SU-DHL-6 (cell line): ENCODE data around the gene GNAI1.

Experiments used
- H2AFZ ChIP-seq: fragments of 200-600 bp; sonication (generic); 2 replicates; pipeline ENCODE4 v1.6.1; 2014; ENCODE audit warnings: low read depth, mild to moderate bottlenecking, moderate library complexity, mixed read lengths, antibody characterized with exemption, low read length; ENCODE audit not compliant: severe bottlenecking
- H3F3A ChIP-seq: fragments of 200-600 bp; shearing (Covaris generic); 2 replicates; pipeline ENCODE4 v1.6.0; 2016; ENCODE audit warnings: antibody characterized with exemption, mild to moderate bottlenecking; ENCODE audit not compliant: insufficient read depth
- H3K27ac ChIP-seq: fragments of 200-600 bp; sonication (generic); 2 replicates; pipeline ENCODE4 v1.5.1; 2016; ENCODE audit warnings: low read depth, mild to moderate bottlenecking, low read length, moderate library complexity, mixed read lengths
- H3K27me3 ChIP-seq: fragments of 200-600 bp; sonication (generic), shearing (Covaris generic); 2 replicates; pipeline ENCODE4 v1.6.0; 2014; ENCODE audit warnings: mild to moderate bottlenecking, low read length
- H3K36me3 ChIP-seq: fragments of 200-600 bp; sonication (generic); 2 replicates; pipeline ENCODE4 v1.6.1; 2014; ENCODE audit warnings: mild to moderate bottlenecking, low read length, mixed read lengths
- H3K4me2 ChIP-seq: fragments of 300-600, 200-600 bp; shearing (Covaris generic), sonication (generic); 2 replicates; pipeline ENCODE4 v1.6.0; 2014; ENCODE audit warnings: low read length, low read depth, mild to moderate bottlenecking; ENCODE audit not compliant: poor library complexity, severe bottlenecking
- H3K4me3 ChIP-seq: fragments of 200-600 bp; sonication (generic); 2 replicates; pipeline ENCODE4 v1.5.1; 2014; ENCODE audit warnings: antibody characterized with exemption, low read length, mild to moderate bottlenecking, mixed read lengths; ENCODE audit not compliant: insufficient read depth, poor library complexity, severe bottlenecking
- H3K79me2 ChIP-seq: fragments of 200-600 bp; sonication (generic); 2 replicates; pipeline ENCODE4 v1.6.1; 2014; ENCODE audit warnings: mild to moderate bottlenecking, low read length, moderate library complexity; ENCODE audit not compliant: insufficient read depth
- H3K9ac ChIP-seq: fragments of 200-600 bp; sonication (generic); 2 replicates; pipeline ENCODE4 v1.7.0; 2014; ENCODE audit warnings: mild to moderate bottlenecking, low read length
- H3K9me2 ChIP-seq: fragments of 200-600 bp; sonication (generic); replicated peaks from 2 replicates; pipeline ENCODE4 v1.6.1; 2014; ENCODE audit warnings: low read length; ENCODE audit not compliant: insufficient read depth
- H3K9me3 ChIP-seq: fragments of 200-600 bp; sonication (generic); 2 replicates; pipeline ENCODE4 v1.6.1; 2014; ENCODE audit warnings: low read length, mixed read lengths; ENCODE audit not compliant: insufficient read depth
- H4K20me1 ChIP-seq: fragments of 200-600 bp; sonication (generic); 2 replicates; pipeline ENCODE4 v1.6.1; 2014; ENCODE audit warnings: low read depth, mild to moderate bottlenecking, antibody characterized with exemption, low read length, moderate library complexity, mixed read lengths
- EZH2phosphoT487 ChIP-seq: fragments of 200-600 bp; sonication (generic), shearing (Covaris generic); conservative IDR thresholded peaks from 2 replicates; pipeline ENCODE4 v1.6.1; 2018; ENCODE audit warnings: mild to moderate bottlenecking, antibody characterized with exemption, low read length, moderate library complexity, mixed read lengths
- TF ChIP-seq, protein P1 (sequence below): fragments of 200-600 bp; sonication (generic); IDR thresholded peaks from one replicate; pipeline ENCODE4 v1.5.1; 2017; ENCODE audit warnings: antibody characterized with exemption, mild to moderate bottlenecking, low read length, moderate library complexity; ENCODE audit not compliant: insufficient read depth, poor library complexity, severe bottlenecking

GNAI1 gene

DNA sequence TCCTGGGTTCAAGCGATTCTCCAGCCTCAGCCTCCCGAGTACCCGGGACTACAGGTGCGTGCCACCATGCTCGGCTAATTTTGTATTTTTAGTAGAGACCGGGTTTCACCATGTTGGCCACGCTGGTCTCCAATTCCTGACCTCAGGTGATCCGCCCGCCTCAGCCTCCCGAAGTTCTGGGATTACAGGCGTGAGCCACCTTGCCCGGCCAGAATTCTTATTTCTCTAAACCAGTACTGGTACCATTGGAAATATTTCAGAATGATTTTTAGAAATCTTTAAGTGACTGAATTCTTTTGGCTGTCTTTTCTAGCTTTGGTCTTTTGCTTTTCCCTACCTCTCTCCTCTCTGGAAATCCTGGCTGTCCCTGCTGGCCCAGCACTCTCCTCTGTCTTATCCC is 2.8 kb downstream of the GNAI1 start:
- no peaks in the 10 kb centered on the region for H3K27me3 ChIP-seq
- no peak overlapping the region for H3K27ac ChIP-seq
- H3K36me3 ChIP-seq, result no peaks in the 10 kb centered on the region
- H3K9me2 ChIP-seq, result no peaks in the 10 kb centered on the region
- H3K79me2 ChIP-seq, result no peaks in the 10 kb centered on the region
- no peaks in the 10 kb centered on the region for H3F3A ChIP-seq
- H4K20me1 ChIP-seq, result no peaks in the 10 kb centered on the region
- no peak overlapping the region for H2AFZ ChIP-seq
- TF ChIP-seq, protein P1, sequence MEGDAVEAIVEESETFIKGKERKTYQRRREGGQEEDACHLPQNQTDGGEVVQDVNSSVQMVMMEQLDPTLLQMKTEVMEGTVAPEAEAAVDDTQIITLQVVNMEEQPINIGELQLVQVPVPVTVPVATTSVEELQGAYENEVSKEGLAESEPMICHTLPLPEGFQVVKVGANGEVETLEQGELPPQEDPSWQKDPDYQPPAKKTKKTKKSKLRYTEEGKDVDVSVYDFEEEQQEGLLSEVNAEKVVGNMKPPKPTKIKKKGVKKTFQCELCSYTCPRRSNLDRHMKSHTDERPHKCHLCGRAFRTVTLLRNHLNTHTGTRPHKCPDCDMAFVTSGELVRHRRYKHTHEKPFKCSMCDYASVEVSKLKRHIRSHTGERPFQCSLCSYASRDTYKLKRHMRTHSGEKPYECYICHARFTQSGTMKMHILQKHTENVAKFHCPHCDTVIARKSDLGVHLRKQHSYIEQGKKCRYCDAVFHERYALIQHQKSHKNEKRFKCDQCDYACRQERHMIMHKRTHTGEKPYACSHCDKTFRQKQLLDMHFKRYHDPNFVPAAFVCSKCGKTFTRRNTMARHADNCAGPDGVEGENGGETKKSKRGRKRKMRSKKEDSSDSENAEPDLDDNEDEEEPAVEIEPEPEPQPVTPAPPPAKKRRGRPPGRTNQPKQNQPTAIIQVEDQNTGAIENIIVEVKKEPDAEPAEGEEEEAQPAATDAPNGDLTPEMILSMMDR, result no peak
- TF ChIP-seq EZH2phosphoT487, result no peak
- H3K9me3 ChIP-seq, result no peaks in the 10 kb centered on the region
- no peak overlapping the region for H3K4me2 ChIP-seq
- no peak overlapping the region for H3K4me3 ChIP-seq
- H3K9ac ChIP-seq, result no peak overlapping the region

DNA sequence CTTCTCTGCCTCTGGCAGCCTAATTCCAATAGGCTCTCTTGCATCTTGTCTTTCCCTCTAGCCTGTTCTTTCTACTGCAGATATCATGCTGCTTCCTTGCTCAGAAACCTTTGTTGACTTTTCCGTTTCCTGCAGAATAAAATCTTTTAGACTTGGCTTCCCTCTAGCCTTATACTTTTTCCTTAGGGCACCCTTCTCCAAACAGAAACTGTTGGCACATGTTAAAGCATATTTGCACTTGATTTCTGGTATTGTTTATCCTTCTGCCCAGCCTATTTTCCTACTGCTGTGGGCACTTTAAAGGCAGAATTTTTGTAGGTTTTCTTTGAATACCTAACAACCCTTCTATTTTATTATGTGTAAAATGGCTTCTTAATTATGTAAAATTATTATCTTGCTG is 4.6 kb downstream of the GNAI1 start:
- H3K9me3 ChIP-seq, result no peaks in the 10 kb centered on the region
- no peaks in the 10 kb centered on the region for H3K9me2 ChIP-seq
- H3K4me2 ChIP-seq, result no peak overlapping the region
- no peaks in the 10 kb centered on the region for H3F3A ChIP-seq
- no peaks in the 10 kb centered on the region for H3K27me3 ChIP-seq
- H3K79me2 ChIP-seq, result no peaks in the 10 kb centered on the region
- no peak overlapping the region for H3K4me3 ChIP-seq
- no peak for TF ChIP-seq EZH2phosphoT487
- TF ChIP-seq, protein P1, result no peak
- no peaks in the 10 kb centered on the region for H4K20me1 ChIP-seq
- H2AFZ ChIP-seq, result no peak overlapping the region
- no peak overlapping the region for H3K9ac ChIP-seq
- H3K36me3 ChIP-seq, result no peaks in the 10 kb centered on the region
- H3K27ac ChIP-seq, result no peak overlapping the region

DNA sequence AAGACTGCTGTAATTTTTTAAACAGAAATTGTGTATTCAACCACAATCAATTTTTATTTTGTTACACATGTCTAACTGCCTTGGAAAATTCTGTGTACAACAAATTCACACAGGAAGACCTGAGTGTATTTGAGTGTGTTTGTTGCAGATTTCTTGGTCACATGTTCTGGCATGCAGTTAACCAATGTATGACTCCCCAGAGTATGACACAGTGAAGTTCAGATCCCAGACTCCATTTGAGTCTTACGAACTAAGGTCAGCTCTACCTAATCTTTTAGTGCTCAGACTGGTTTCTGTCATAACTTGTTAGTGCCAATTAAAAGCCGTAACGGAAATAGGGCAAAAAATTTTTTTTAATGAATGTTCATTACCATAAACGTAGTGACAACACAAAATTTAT is 5.8 kb downstream of the GNAI1 start:
- Histone ChIP-seq H3K79me2 (no peaks in the 10 kb centered on the region), H3K27me3 (no peaks in the 10 kb centered on the region), H2AFZ (no peak overlapping the region), H3K9ac (no peak overlapping the region), H3K27ac (no peak overlapping the region), H3K9me2 (no peaks in the 10 kb centered on the region), H3F3A (no peaks in the 10 kb centered on the region), H3K4me3 (no peak overlapping the region), H3K9me3 (no peaks in the 10 kb centered on the region), H3K36me3 (no peaks in the 10 kb centered on the region), H4K20me1 (no peaks in the 10 kb centered on the region), H3K4me2 (no peak overlapping the region)
- TF ChIP-seq, protein P1, result no peak
- no peak for TF ChIP-seq EZH2phosphoT487

DNA sequence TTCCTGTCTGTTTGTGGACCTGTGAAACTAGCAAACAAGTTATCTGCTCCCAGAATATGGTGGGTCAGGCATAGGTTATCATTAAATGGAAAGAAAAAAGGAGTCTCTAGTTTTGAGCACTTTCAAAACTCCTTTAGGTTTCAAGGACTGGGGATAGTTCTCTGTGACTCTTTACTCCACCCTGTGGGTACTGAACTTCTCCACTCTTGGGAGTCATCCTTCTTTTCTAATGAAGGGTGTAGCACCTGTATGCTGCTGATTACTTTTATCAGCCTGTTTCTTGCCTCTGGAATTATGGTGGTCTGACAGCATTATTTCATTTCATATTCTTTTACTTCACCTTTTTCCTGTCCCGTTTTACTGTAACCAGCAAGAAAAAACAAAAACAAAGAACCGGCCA is 6.7 kb downstream of the GNAI1 start:
- Histone ChIP-seq H3K9me2 (no peaks in the 10 kb centered on the region), H3K27ac (no peak overlapping the region), H3K4me2 (no peak overlapping the region), H3K9me3 (no peaks in the 10 kb centered on the region), H3K79me2 (no peaks in the 10 kb centered on the region), H2AFZ (no peak overlapping the region), H4K20me1 (no peaks in the 10 kb centered on the region), H3K4me3 (no peak overlapping the region), H3K36me3 (no peaks in the 10 kb centered on the region), H3K9ac (no peak overlapping the region), H3F3A (no peaks in the 10 kb centered on the region), H3K27me3 (no peaks in the 10 kb centered on the region)
- no peak for TF ChIP-seq EZH2phosphoT487
- TF ChIP-seq, protein P1, result no peak
